Measurements from ENCODE around the gene VSTM1.
A peak's percentile ranks its signal among the peaks of the same experiment; 100 is the strongest.
"Not testable (repeated sequence)": the region's sequence is repeated elsewhere in the genome, so short reads cannot be mapped to it uniquely, and the experiment has no call there.

Gene VSTM1

GRCh38 chr19:54073829-54074228 lies 10.1 kb upstream of the VSTM1 start:
- no peak for DNase-seq (ENCODE audit: low spot score)

GRCh38 chr19:54069470-54069869 lies 5.8 kb upstream of the VSTM1 start:
- no peak for DNase-seq (ENCODE audit: low spot score)

- no peak for DNase-seq (ENCODE audit: low spot score)
Observed at GRCh38 chr19:54062643-54063042, 1.1 kb downstream of the VSTM1 start.

GRCh38 chr19:54047616-54048015 lies 16.1 kb downstream of the VSTM1 start:
- DNase-seq (ENCODE audit: low spot score), result no peak

- no peak for DNase-seq (ENCODE audit: low spot score)
Observed at GRCh38 chr19:54045771-54046170, 17.9 kb downstream of the VSTM1 start.

- DNase-seq (ENCODE audit: low spot score), result no peak
Observed at GRCh38 chr19:54042989-54043388, 20.7 kb downstream of the VSTM1 start.

GRCh38 chr19:54041969-54042606 lies 21.6 kb downstream of the VSTM1 start:
- DNase-seq (ENCODE audit: low spot score), result peak; percentile 20

GRCh38 chr19:54040003-54040402 lies 23.7 kb downstream of the VSTM1 start:
- DNase-seq (ENCODE audit: low spot score), result no peak

- not testable (repeated sequence) for DNase-seq (ENCODE audit: low spot score)
Observed at GRCh38 chr19:54036542-54036941, 27.2 kb downstream of the VSTM1 start.

- no peak for DNase-seq (ENCODE audit: low spot score)
Observed at GRCh38 chr19:54035215-54036178, 28.2 kb downstream of the VSTM1 start.

GRCh38 chr19:54030895-54031586 lies 32.7 kb downstream of the VSTM1 start:
- DNase-seq (ENCODE audit: low spot score), result peak; percentile 20

- peak; percentile 66 for DNase-seq (ENCODE audit: low spot score)
Observed at GRCh38 chr19:54029930-54030490, 33.7 kb downstream of the VSTM1 start.

- DNase-seq (ENCODE audit: low spot score), result no peak
Observed at GRCh38 chr19:54029301-54029700, 34.4 kb downstream of the VSTM1 start.

- DNase-seq (ENCODE audit: low spot score), result no peak
Observed at GRCh38 chr19:54026656-54027055, 37.0 kb downstream of the VSTM1 start.

- no peak for DNase-seq (ENCODE audit: low spot score)
Observed at GRCh38 chr19:54024660-54025059, 39.0 kb downstream of the VSTM1 start.

GRCh38 chr19:54023191-54023590 lies 40.5 kb downstream of the VSTM1 start:
- no peak for DNase-seq (ENCODE audit: low spot score)

- DNase-seq (ENCODE audit: low spot score), result no peak
Observed at GRCh38 chr19:54021932-54022331, 41.8 kb downstream of the VSTM1 start.

- no peak for DNase-seq (ENCODE audit: low spot score)
Observed at GRCh38 chr19:54021363-54021762, 42.3 kb downstream of the VSTM1 start.

GRCh38 chr19:54017261-54017660 lies 46.4 kb downstream of the VSTM1 start:
- DNase-seq (ENCODE audit: low spot score), result no peak

- DNase-seq (ENCODE audit: low spot score), result no peak
Observed at GRCh38 chr19:54014920-54015560, 48.7 kb downstream of the VSTM1 start.

GRCh38 chr19:54013866-54014265 lies 49.8 kb downstream of the VSTM1 start:
- no peak for DNase-seq (ENCODE audit: low spot score)

Measured in cerebellar cortex (tissue), 1 donor.